Femur (tissue), 1 donor: ENCODE results near the gene DYNLT2B.
"Not testable (repeated sequence)": the region's sequence is repeated elsewhere in the genome, so short reads cannot be mapped to it uniquely, and the experiment has no call there.

Experiments
- DNase-seq: peaks from one replicate; pipeline ENCODE4 v3.0.0-alpha.2; 2017

DYNLT2B gene

GRCh38 chr3:196268284-196269163 is 49.5 kb downstream of the DYNLT2B start:
- no peak for DNase-seq

- DNase-seq = no peak
Measured at GRCh38 chr3:196263819-196264218, 54.2 kb downstream of the DYNLT2B start.

GRCh38 chr3:196260784-196261183 is 57.3 kb downstream of the DYNLT2B start:
- DNase-seq = no peak

- no peak for DNase-seq
Measured at GRCh38 chr3:196255776-196256175, 62.3 kb downstream of the DYNLT2B start.

- no peak for DNase-seq
Measured at GRCh38 chr3:196254376-196255283, 63.4 kb downstream of the DYNLT2B start.

- no peak for DNase-seq
Measured at GRCh38 chr3:196251918-196252317, 66.1 kb downstream of the DYNLT2B start.

GRCh38 chr3:196246612-196247308 is 71.3 kb downstream of the DYNLT2B start:
- DNase-seq = no peak

GRCh38 chr3:196244166-196244565 is 73.9 kb downstream of the DYNLT2B start:
- DNase-seq = not testable (repeated sequence)

- no peak for DNase-seq
Measured at GRCh38 chr3:196241704-196242103, 76.3 kb downstream of the DYNLT2B start.
